ENCODE results near the gene PPP4R3C.
"Not testable (repeated sequence)": the region's sequence is repeated elsewhere in the genome, so short reads cannot be mapped to it uniquely, and the experiment has no call there.

PPP4R3C gene

DNA sequence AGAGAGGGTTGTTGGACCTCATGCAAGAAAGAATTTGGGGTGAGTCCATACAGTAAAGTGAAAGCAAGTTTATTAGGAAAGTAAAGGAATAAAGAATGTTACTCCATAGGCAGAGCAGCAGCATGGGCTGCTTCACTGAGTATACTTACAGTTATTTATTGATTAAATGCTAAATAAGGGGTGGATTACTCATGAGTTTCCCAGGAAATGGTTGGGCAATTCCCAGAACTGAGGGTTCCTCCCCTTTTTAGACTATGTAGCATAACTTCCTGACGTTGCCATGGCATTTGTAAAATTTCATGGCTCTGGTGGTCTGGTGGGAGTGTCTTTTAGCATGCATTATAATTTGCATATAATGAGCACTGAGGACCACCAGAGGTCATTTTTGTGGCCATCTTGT, 16.7 kb downstream of the PPP4R3C start:
- H3K36me3 Mint-ChIP-seq (ENCODE audit: low read depth): no peaks in the 10 kb centered on the region
- H3K9me3 Mint-ChIP-seq: peaks cover 46% of the 10 kb centered on the region
- no peak for TF ChIP-seq CTCF (IDR thresholded peaks at IDR 0.05)
- no peak for DNase-seq
- H3K27me3 Mint-ChIP-seq (ENCODE audit: low read depth, poor library complexity): no peaks in the 10 kb centered on the region
- H3K4me1 Mint-ChIP-seq: no peaks in the 10 kb centered on the region
- no peak overlapping the region for H3K27ac Mint-ChIP-seq
- no peak overlapping the region for H3K4me3 Mint-ChIP-seq

DNA sequence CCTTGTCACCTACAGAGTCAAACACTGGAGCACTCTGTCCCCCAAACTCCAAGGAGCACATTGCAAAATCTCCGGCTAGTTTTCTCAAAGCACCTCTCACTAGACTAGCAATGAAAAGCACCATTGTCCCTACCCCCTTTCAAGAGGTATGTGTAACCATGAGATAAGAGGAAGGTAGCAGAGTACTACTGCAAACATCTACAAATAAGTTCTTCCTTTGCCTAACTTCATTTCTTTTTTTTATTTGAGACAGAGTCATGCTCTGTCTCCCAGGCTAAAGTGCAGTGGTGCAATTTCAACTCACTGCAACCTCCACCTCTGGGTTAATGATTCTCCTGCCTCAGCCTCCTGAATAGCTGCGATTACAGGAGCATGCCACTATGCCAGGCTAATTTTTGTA, 17.7 kb downstream of the PPP4R3C start:
- Mint-ChIP-seq H3K9me3 (peaks cover 51% of the 10 kb centered on the region), H3K27ac (no peak overlapping the region), H3K4me1 (no peaks in the 10 kb centered on the region), H3K27me3 (ENCODE audit: low read depth, poor library complexity) (no peaks in the 10 kb centered on the region), H3K36me3 (ENCODE audit: low read depth) (no peaks in the 10 kb centered on the region), H3K4me3 (no peak overlapping the region)
- DNase-seq: no peak
- no peak for TF ChIP-seq CTCF (IDR thresholded peaks at IDR 0.05)

DNA sequence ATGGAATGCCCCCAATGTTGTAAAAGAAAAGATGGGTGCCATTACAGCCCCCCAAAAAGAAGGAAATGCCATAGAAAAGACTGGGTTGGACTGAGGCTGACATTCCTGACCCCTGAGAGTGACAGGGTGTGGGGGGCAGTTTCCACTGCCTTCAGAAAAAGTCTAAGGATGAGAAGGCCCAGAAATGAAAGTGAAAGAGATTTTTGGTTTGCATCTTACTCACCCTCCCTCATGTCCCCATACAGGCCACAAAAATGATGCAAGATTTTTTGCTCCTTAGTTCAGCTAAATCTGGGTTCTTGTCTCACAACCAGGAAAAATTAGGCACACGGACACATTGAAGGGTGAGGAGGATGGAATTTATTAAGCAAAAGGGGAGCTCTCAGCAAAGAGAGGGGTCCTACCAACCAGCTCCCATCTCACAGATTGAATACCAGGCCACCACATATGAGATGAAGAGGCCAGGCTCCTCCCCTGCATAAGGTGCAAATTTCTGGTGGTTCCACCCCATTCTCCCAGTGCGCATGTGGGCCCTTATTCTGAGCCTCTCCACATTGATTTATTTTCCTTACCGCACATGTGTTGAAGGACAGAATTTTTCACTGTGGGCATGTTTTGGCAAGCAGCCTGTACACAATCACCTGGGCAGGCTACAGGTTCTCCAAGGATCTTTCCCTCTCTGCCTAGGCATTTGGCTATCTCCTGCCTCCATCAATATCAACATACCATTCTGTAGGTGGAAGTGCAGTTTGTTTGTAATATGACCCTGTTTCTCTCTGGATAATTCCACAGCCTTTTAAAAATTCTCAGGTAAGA, 18.8 kb downstream of the PPP4R3C start:
- Mint-ChIP-seq H3K9me3 (peaks cover 51% of the 10 kb centered on the region), H3K27ac (no peak overlapping the region), H3K27me3 (ENCODE audit: low read depth, poor library complexity) (no peaks in the 10 kb centered on the region), H3K4me1 (no peaks in the 10 kb centered on the region), H3K36me3 (ENCODE audit: low read depth) (no peaks in the 10 kb centered on the region), H3K4me3 (no peak overlapping the region)
- no peak for DNase-seq
- TF ChIP-seq CTCF (IDR thresholded peaks at IDR 0.05): no peak

DNA sequence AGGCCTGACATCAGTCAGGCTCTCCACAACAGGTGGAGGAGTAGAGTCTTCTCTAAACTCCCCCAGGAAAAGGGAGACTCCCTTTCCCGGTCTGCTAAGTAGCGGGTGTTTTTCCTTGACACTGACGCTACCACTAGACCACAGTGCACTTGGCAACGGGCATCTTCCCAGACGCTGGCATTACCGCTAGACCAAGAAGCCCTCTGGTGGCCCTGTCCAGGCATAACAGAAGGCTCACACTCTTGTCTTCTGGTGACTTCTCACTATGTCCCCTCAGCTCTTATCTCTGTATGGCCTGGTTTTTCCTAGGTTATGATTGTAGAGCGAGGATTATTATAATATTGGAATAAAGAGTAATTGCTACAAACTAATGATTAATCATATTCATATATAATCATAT, 20.7 kb downstream of the PPP4R3C start:
- not testable (repeated sequence) for H3K27me3 Mint-ChIP-seq (ENCODE audit: low read depth, poor library complexity); DNase-seq; H3K4me3 Mint-ChIP-seq; H3K4me1 Mint-ChIP-seq; H3K36me3 Mint-ChIP-seq (ENCODE audit: low read depth); H3K27ac Mint-ChIP-seq
- peaks cover 51% of the 10 kb centered on the region for H3K9me3 Mint-ChIP-seq

DNA sequence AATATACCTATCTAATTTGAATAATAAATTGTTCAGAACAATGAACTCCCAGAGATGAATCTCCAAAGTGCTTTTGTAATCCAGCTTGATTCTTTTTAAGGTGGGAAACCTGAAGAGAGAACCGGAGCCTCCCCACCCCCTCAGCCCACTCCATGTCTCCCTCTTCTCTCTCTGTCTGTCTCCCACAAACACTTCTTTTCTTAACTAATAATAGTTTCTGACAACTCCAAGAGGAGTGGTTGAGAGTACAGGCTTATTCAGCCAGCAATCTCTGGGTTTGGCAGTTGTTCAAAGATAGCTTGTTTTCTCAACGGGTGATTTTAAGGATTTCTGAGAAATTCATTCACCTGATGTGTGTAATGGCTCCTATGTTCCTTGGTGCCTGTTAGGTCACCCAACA, 23.4 kb downstream of the PPP4R3C start:
- no peak for DNase-seq
- Mint-ChIP-seq H3K27ac (no peak overlapping the region), H3K4me3 (no peak overlapping the region), H3K9me3 (peaks cover 34% of the 10 kb centered on the region), H3K36me3 (ENCODE audit: low read depth) (no peaks in the 10 kb centered on the region), H3K27me3 (ENCODE audit: low read depth, poor library complexity) (peaks cover 2% of the 10 kb centered on the region), H3K4me1 (no peaks in the 10 kb centered on the region)
- no peak for TF ChIP-seq CTCF (IDR thresholded peaks at IDR 0.05)

GRCh38 chrX:27438937-27439336, 24.2 kb downstream of the PPP4R3C start:
- Mint-ChIP-seq H3K9me3 (peaks cover 31% of the 10 kb centered on the region), H3K4me1 (no peaks in the 10 kb centered on the region), H3K4me3 (no peak overlapping the region), H3K36me3 (ENCODE audit: low read depth) (no peaks in the 10 kb centered on the region), H3K27me3 (ENCODE audit: low read depth, poor library complexity) (peaks cover 2% of the 10 kb centered on the region), H3K27ac (no peak overlapping the region)
- no peak for TF ChIP-seq CTCF (IDR thresholded peaks at IDR 0.05)
- DNase-seq: no peak
